Lung (tissue), 12 donors: ENCODE measurements around the gene GALM. TPM values are rescaled to one million over a fixed set of nuclear protein-coding genes. Genes with fewer than 3 reads are reported as not detected.

Experiments
- ATAC-seq: fragments of 200-7000 bp; cut with Tn5 transposase; one replicate; pipeline ENCODE4 v1.9.1; 2020; ENCODE audit warnings: moderate number of reproducible peaks; ENCODE audit not compliant: insufficient read depth, low FRiP score
- DNase-seq, 3 donors: peaks; one replicate each; pipeline ENCODE4 v3.0.0-alpha.2; 2013 to 2017
- H3K27ac ChIP-seq, 2 donors: one replicate each; pipeline ENCODE4 v1.5.1; 2013; ENCODE audit warnings: mild to moderate bottlenecking in 2 of 2, moderate library complexity in 2 of 2, control low read depth in 1 of 2, inconsistent platforms in 1 of 2, low read depth in 1 of 2, low read length in 1 of 2
- H3K27me3 ChIP-seq, 3 donors: one replicate each; pipeline ENCODE4 v1.5.1; 2013; ENCODE audit warnings: low read length in 2 of 3; ENCODE audit not compliant: control insufficient read depth in 3 of 3, insufficient read depth in 3 of 3
- H3K36me3 ChIP-seq, 4 donors: one replicate each; pipeline ENCODE4 v1.5.1; 2013; ENCODE audit warnings: low read length in 4 of 4, mild to moderate bottlenecking in 1 of 4, moderate library complexity in 1 of 4; ENCODE audit not compliant: control insufficient read depth in 4 of 4, insufficient read depth in 4 of 4
- H3K4me1 ChIP-seq, 5 donors: one replicate each; pipeline ENCODE4 v1.5.1; 2013; ENCODE audit warnings: low read length in 5 of 5, mild to moderate bottlenecking in 2 of 5, moderate library complexity in 1 of 5; ENCODE audit not compliant: control insufficient read depth in 5 of 5, insufficient read depth in 5 of 5
- H3K4me3 ChIP-seq: one replicate; pipeline ENCODE4 v1.5.1; 2013; ENCODE audit warnings: mild to moderate bottlenecking, control low read depth, moderate library complexity
- H3K9ac ChIP-seq, 2 donors: one replicate each; pipeline ENCODE4 v1.5.1; 2013; ENCODE audit warnings: low read length in 2 of 2, control low read depth in 1 of 2; ENCODE audit not compliant: insufficient read depth in 1 of 2
- H3K9me3 ChIP-seq, 4 donors: one replicate each; pipeline ENCODE4 v1.5.1; 2013; ENCODE audit warnings: low read length in 3 of 4, mild to moderate bottlenecking in 1 of 4, moderate library complexity in 1 of 4; ENCODE audit not compliant: control insufficient read depth in 4 of 4, insufficient read depth in 3 of 4
- WGBS, 2 donors: extraction: QIAGEN DNeasy Blood & Tissue Kit; methylation state at CpG; one replicate each; pipeline ENCODE4 v1.1.7; 2013; 5-methylcytosine and 5-hydroxymethylcytosine counted together
- polyA plus RNA-seq, 2 donors: library from polyadenylated mRNA; stranded (reverse); fragments of 200-250 nt; gene quantifications; one replicate each; pipeline ENCODE4 v1.2.1, GENCODE V29; 2013
- total RNA-seq, 2 donors: library from RNA; depleted of rRNA in 1 of 2; stranded (reverse); fragments of >200 nt in 1 of 2; gene quantifications; one replicate each; pipeline ENCODE4 v1.2.1, GENCODE V29; 2014 to 2021
- TF ChIP-seq, protein P1 (sequence below): IDR thresholded peaks from 2 replicates; pipeline ENCODE4 v1.5.1; 2012; ENCODE audit warnings: mild to moderate bottlenecking; ENCODE audit errors: control extremely low read depth, extremely low read depth
- donor health status: control.
- donor health status: control.
- donor health status: Bipolar disorder and iron deficiency.
- donor health status: healthy.
- donor health status: DM: yes; HTN: yes; CAD: no.

GALM gene
- total and polyA plus RNA-seq, 4 donors = 7.6 to 25.5 (median 14.1) TPM

DNA sequence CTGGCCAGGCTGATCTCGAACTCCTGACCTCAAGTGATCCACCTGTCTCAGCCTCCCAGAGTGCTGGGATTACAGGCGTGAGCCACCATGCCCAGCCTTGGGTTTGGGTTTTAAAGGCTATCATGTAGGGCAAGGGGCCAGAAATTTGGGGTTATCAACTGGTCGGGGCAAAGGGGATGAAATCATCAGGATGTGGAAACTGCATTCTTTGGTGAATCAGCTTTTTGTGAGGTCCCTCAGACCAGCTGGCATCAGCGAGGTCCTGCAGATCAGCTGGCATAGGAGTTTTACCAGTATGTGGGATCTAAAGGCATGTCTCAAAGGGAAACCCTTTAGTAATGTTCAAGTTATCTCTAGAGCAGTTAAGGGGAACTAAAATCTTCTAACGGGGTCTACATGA is 105.7 kb downstream of the GALM start:
- no peak for ATAC-seq
- H3K4me1 ChIP-seq = no peaks in the 10 kb centered on the region
- TF ChIP-seq, protein P1, sequence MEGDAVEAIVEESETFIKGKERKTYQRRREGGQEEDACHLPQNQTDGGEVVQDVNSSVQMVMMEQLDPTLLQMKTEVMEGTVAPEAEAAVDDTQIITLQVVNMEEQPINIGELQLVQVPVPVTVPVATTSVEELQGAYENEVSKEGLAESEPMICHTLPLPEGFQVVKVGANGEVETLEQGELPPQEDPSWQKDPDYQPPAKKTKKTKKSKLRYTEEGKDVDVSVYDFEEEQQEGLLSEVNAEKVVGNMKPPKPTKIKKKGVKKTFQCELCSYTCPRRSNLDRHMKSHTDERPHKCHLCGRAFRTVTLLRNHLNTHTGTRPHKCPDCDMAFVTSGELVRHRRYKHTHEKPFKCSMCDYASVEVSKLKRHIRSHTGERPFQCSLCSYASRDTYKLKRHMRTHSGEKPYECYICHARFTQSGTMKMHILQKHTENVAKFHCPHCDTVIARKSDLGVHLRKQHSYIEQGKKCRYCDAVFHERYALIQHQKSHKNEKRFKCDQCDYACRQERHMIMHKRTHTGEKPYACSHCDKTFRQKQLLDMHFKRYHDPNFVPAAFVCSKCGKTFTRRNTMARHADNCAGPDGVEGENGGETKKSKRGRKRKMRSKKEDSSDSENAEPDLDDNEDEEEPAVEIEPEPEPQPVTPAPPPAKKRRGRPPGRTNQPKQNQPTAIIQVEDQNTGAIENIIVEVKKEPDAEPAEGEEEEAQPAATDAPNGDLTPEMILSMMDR = no peak
- no peak overlapping the region for H3K27ac ChIP-seq
- H3K36me3 ChIP-seq = no peaks in the 10 kb centered on the region
- WGBS, 2 donors = 65 to 69% methylated on average over 5 of the region's 5 CpGs
- no peaks in the 10 kb centered on the region for H3K27me3 ChIP-seq
- no peaks in the 10 kb centered on the region for H3K9me3 ChIP-seq
- H3K9ac ChIP-seq = no peak overlapping the region
- no peak for DNase-seq
- H3K4me3 ChIP-seq = no peak overlapping the region

DNA sequence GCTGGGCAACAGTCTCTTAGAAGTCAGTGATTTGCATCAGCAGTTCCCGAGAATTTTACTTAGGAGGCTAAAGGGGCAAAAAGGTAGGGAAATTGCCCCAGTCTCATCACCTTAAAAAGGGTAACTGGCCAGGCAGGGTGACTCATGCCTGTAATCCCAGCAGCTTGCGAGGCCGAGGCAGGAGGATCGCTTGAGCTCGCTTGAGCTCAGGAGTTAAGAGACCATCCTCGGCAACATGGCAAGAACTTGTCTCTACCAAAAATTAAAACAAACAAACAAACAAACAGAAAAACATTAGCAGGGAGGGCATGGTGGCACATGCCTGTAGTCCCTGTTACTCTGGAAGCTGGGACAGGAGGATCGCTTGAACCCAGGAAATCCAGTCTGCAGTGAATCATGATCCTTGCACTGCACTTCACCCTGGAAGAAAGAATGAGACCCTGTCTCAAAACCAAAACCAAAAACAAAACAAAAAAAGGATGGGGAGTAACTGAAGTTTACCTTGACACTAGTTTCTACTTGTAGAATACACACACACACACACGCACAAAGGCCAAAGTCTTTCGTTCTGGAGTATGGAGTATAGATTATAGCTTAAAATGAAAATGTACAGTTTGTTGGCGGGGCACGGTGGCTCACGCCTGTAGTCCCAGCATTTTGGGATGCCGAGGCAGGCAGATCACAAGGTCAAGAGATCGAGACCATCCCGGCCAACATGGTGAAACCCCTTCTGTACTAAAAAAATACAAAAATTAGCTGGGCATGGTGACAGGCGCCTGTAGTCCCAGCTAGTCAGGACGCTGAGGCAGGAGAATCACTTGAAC is 109.4 kb downstream of the GALM start:
- Histone ChIP-seq H3K9ac (no peak overlapping the region), H3K27me3 (no peaks in the 10 kb centered on the region), H3K27ac (no peak overlapping the region), H3K4me1 (peaks cover 0 to 10% (median 3%) of the 10 kb centered on the region in 5 donors), H3K9me3 (no peaks in the 10 kb centered on the region), H3K36me3 (no peaks in the 10 kb centered on the region), H3K4me3 (no peak overlapping the region)
- ATAC-seq (no peak), DNase-seq (no peak)
- 85 to 91% methylated on average over 17 of the region's 17 CpGs for WGBS, 2 donors
- TF ChIP-seq, protein P1 = no peak

DNA sequence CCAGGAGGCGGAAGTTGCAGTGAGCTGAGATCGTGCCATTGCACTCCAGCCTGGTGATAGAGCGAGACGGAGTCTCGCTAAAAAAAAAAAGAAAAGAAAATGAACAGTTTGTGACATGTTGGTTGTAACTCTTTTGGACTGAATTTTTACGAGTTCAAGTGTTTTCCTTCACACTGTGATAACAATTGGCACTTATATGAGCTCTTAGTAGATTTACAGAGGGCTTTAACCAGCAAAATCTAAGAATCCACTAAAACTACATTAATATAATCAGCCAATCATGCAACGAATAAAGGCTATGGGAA is 110.0 kb downstream of the GALM start:
- Histone ChIP-seq H3K27ac (no peak overlapping the region), H3K9ac (no peak overlapping the region), H3K27me3 (no peaks in the 10 kb centered on the region), H3K9me3 (no peaks in the 10 kb centered on the region), H3K4me3 (no peak overlapping the region), H3K4me1 (peaks cover 0 to 10% (median 3%) of the 10 kb centered on the region in 5 donors), H3K36me3 (peaks cover 0 to 1% (median under 1%) of the 10 kb centered on the region in 4 donors)
- ATAC-seq (no peak), DNase-seq (no peak)
- TF ChIP-seq, protein P1 = no peak
- 67 to 88% methylated on average over 7 of the region's 7 CpGs for WGBS, 2 donors
